Urinary bladder (tissue), 4 donors: ENCODE results near the gene LRPPRC. TPM values are rescaled to one million over a fixed set of nuclear protein-coding genes. Genes with fewer than 3 reads are reported as not detected.

ENCODE experiments used
- DNase-seq: peaks from one replicate; pipeline ENCODE4 v3.0.0-alpha.2; 2015; ENCODE audit errors: extremely low spot score
- H3K27ac ChIP-seq: one replicate; pipeline ENCODE4 v1.5.1; 2013; ENCODE audit warnings: low read depth, mild to moderate bottlenecking, moderate library complexity
- H3K36me3 ChIP-seq: one replicate; pipeline ENCODE4 v1.6.1; 2013; ENCODE audit warnings: mild to moderate bottlenecking, moderate library complexity; ENCODE audit not compliant: insufficient read depth
- H3K4me1 ChIP-seq: one replicate; pipeline ENCODE4 v1.6.1; 2013; ENCODE audit warnings: mild to moderate bottlenecking, moderate library complexity; ENCODE audit not compliant: insufficient read depth
- H3K4me3 ChIP-seq: one replicate; pipeline ENCODE4 v1.5.1; 2013; ENCODE audit warnings: low read depth, low read length
- WGBS: extraction: QIAGEN DNeasy Blood & Tissue Kit; methylation state at CpG from one replicate; pipeline ENCODE4 v1.1.7; 2013; 5-methylcytosine and 5-hydroxymethylcytosine counted together
- polyA plus RNA-seq: library from polyadenylated mRNA; stranded (reverse); fragments of 200-250 nt; gene quantifications from one replicate; pipeline ENCODE4 v1.2.3, GENCODE V29; 2013
- total RNA-seq: library from RNA; depleted of rRNA; stranded (reverse); fragments of >200 nt; gene quantifications from one replicate; pipeline ENCODE4 v1.2.3, GENCODE V29; 2014
- donor health status: healthy with polysubstance abuse.
- donor health status: healthy.

LRPPRC gene
- total and polyA plus RNA-seq, 2 donors = 41.5 to 87.6 TPM

- H3K4me1 ChIP-seq = no peaks in the 10 kb centered on the region
- peaks cover 4% of the 10 kb centered on the region for H3K36me3 ChIP-seq
- no peak for DNase-seq
- H3K27ac ChIP-seq = no peak overlapping the region
- 95% methylated on average over 7 of the region's 7 CpGs for WGBS
- H3K4me3 ChIP-seq = no peak overlapping the region
Observed at GRCh38 chr2:43887176-43887575, 108.6 kb downstream of the LRPPRC start.

DNA sequence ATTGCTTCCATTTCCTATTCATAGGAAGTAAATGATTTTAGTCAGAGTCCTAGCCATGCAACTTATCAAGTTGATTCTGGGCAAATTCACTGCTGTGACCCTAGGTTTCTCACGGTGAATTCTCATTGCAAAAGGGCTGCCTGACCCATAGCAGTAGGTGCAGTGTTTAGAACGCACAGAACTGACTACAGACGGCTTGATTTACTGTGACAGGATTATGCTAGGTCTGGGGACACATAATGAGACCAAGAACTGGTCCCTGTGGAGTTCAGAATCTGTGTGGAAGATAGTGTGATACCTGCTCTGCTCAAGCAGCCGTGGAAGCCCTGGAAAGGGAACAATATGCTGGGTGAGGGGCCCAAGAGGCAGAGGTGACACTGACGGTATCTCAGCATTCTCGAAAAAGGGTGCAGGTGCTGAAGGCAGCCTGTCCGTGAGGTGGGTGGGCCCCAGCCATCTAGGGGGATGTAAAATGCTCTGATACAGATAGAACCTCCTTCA is 110.6 kb downstream of the LRPPRC start:
- 86% methylated on average over 7 of the region's 7 CpGs for WGBS
- Histone ChIP-seq H3K27ac (no peak overlapping the region), H3K4me1 (no peaks in the 10 kb centered on the region), H3K36me3 (peaks cover 4% of the 10 kb centered on the region), H3K4me3 (no peak overlapping the region)
- DNase-seq = no peak

- 89% methylated on average over 5 of the region's 5 CpGs for WGBS
- DNase-seq = no peak
- H3K4me3 ChIP-seq = no peak overlapping the region
- no peak overlapping the region for H3K27ac ChIP-seq
- peaks cover 4% of the 10 kb centered on the region for H3K36me3 ChIP-seq
- no peaks in the 10 kb centered on the region for H3K4me1 ChIP-seq
Observed at GRCh38 chr2:43884689-43885088, 111.1 kb downstream of the LRPPRC start.

GRCh38 chr2:43882312-43882711 is 113.5 kb downstream of the LRPPRC start:
- H3K4me1 ChIP-seq = no peaks in the 10 kb centered on the region
- 82% methylated on average over 4 of the region's 4 CpGs for WGBS
- no peaks in the 10 kb centered on the region for H3K36me3 ChIP-seq
- no peak overlapping the region for H3K4me3 ChIP-seq
- H3K27ac ChIP-seq = no peak overlapping the region
- no peak for DNase-seq

DNA sequence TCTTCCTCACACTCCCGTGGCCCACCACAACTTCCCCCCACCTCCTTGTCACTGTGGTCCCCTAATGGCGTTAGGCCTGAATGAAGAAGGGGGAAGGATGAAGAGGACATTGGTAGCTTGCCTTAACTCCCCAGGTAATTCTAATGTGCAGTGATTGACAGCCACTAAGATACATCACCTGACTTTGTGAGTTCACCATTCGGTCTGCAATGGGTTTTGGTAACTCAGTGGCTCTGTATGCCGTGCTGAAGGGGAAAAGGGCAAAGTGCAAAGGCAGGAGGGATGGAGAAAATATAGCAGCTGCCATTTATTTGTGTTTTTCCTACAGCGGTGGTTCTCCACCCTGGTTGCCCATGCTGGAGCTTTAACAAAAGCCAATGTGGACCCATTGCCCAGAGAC is 114.8 kb downstream of the LRPPRC start:
- DNase-seq = no peak
- H3K4me3 ChIP-seq = no peak overlapping the region
- H3K36me3 ChIP-seq = no peaks in the 10 kb centered on the region
- WGBS = 78% methylated on average over 5 of the region's 5 CpGs
- no peaks in the 10 kb centered on the region for H3K4me1 ChIP-seq
- no peak overlapping the region for H3K27ac ChIP-seq

- no peak for DNase-seq
- Histone ChIP-seq H3K27ac (no peak overlapping the region), H3K4me1 (no peaks in the 10 kb centered on the region), H3K36me3 (no peaks in the 10 kb centered on the region), H3K4me3 (no peak overlapping the region)
- WGBS = 84% methylated on average over 9 of the region's 9 CpGs
Observed at GRCh38 chr2:43880471-43880870, 115.3 kb downstream of the LRPPRC start.

DNA sequence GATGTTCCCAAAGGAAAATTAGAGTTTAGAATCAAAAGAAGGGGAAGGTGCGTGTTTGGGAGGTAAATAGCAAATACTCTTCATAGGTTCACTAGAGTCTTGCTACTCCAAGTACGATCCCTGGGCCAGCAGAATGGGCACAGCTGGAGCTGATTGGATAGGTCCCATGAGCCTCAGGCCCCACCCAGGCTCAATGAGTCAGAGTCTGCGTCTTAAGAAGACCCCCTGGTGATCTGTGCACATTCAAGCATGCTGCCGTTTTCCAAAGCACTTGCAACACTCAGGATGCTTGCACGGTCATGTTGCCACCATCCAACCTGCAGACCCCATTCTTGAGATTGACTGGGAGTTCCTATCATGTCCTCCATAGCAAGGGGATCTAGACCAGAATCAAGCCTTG is 116.5 kb downstream of the LRPPRC start:
- 73% methylated on average over 5 of the region's 5 CpGs for WGBS
- H3K36me3 ChIP-seq = no peaks in the 10 kb centered on the region
- no peak overlapping the region for H3K4me3 ChIP-seq
- DNase-seq = no peak
- no peak overlapping the region for H3K27ac ChIP-seq
- H3K4me1 ChIP-seq = no peaks in the 10 kb centered on the region

- H3K4me1 ChIP-seq = no peaks in the 10 kb centered on the region
- H3K4me3 ChIP-seq = no peak overlapping the region
- H3K36me3 ChIP-seq = no peaks in the 10 kb centered on the region
- no peak for DNase-seq
- H3K27ac ChIP-seq = no peak overlapping the region
- WGBS = 37% methylated on average over 16 of the region's 16 CpGs
Observed at GRCh38 chr2:43877782-43878464, 117.9 kb downstream of the LRPPRC start.

DNA sequence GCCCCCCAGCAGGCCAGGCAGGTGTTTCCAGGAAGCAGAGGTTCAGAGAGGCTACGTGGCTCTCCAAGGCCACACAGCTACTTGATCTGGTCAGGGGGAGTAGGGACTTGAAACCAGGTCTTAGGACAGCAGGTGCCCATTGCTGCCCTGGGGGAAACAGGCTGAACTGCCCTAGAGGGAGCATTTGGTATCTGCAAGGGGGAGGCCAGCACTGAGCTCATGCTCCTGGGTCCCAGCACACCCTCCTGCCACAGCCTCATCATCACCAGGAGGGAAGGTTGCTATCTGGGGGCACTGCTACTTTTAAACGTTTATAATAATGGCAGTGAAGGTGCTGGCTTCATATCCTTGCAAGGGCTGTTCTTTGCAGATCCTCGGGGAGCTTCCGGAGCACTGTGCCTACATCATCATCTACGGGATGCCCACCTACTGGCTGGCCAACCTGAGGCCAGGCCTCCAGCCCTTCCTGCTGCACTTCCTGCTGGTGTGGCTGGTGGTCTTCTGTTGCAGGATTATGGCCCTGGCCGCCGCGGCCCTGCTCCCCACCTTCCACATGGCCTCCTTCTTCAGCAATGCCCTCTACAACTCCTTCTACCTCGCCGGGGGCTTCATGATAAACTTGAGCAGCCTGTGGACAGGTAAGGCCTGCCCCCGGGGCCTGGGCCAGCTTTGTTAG is 120.9 kb downstream of the LRPPRC start:
- Histone ChIP-seq H3K4me3 (no peak overlapping the region), H3K4me1 (no peaks in the 10 kb centered on the region), H3K27ac (no peak overlapping the region), H3K36me3 (no peaks in the 10 kb centered on the region)
- WGBS = 83% methylated on average over 11 of the region's 11 CpGs
- no peak for DNase-seq

GRCh38 chr2:43872151-43872550 is 123.6 kb downstream of the LRPPRC start:
- WGBS = 65% methylated on average over 12 of the region's 12 CpGs
- Histone ChIP-seq H3K4me3 (no peak overlapping the region), H3K36me3 (no peaks in the 10 kb centered on the region), H3K4me1 (no peaks in the 10 kb centered on the region), H3K27ac (no peak overlapping the region)
- DNase-seq = no peak

GRCh38 chr2:43855292-43855691 is 140.5 kb downstream of the LRPPRC start:
- Histone ChIP-seq H3K36me3 (no peaks in the 10 kb centered on the region), H3K4me3 (no peak overlapping the region), H3K4me1 (no peaks in the 10 kb centered on the region), H3K27ac (no peak overlapping the region)
- 82% methylated on average over 2 of the region's 2 CpGs for WGBS
- DNase-seq = no peak

GRCh38 chr2:43854671-43855070 is 141.1 kb downstream of the LRPPRC start:
- H3K36me3 ChIP-seq = no peaks in the 10 kb centered on the region
- H3K4me3 ChIP-seq = no peak overlapping the region
- 86% methylated on average over 3 of the region's 3 CpGs for WGBS
- DNase-seq = no peak
- no peak overlapping the region for H3K27ac ChIP-seq
- H3K4me1 ChIP-seq = no peaks in the 10 kb centered on the region

DNA sequence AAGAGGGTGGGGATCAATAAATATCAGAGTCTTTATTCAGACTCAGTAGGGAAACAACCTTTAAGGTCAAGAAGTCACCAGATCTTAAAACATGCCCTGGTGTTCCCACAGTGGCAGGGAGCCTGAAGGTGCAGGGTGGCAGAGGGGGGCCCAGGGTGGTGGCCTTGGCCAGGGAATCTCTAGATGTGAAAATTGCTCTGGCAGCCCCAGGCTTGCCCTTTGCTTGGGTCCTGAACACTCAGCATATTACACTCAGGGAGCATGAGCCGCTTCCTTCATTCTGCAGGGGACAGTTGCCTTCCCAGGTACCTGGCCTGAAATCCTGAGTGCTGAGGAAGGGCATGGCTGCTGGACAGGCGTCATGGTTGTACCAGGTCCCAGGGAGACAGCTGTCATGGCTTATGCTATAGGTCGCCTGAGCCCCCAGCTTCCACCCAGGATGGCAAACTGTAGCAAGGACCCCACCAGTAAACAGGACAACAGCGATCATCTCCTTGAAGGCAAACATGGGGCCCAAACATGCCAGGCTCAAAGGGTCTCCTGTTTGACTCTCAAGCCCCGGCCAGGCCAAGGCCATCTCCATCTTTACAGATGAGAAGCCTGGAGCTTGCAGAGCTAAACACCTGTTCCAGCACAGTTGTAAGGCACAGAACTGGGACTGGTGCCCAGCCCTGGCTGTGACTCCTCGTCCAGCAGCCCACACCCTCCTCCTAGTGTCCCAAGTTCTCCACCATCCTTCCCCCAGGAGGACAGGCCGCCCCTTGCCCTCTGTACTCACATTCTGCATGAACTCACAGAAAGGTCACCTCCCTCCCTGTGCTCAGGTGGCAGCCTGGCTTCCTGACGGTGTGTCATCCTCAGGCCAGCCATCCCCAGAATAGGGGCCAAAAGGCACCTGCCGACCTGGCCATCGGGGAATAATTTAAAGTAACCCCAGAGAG is 142.4 kb downstream of the LRPPRC start:
- WGBS = 85% methylated on average over 10 of the region's 10 CpGs
- no peak overlapping the region for H3K4me3 ChIP-seq
- no peaks in the 10 kb centered on the region for H3K36me3 ChIP-seq
- no peak for DNase-seq
- no peaks in the 10 kb centered on the region for H3K4me1 ChIP-seq
- no peak overlapping the region for H3K27ac ChIP-seq
